Measurements from ENCODE around the gene CPA2.
A peak's percentile ranks its signal among the peaks of the same experiment; 100 is the strongest.
"Not testable (repeated sequence)": the region's sequence is repeated elsewhere in the genome, so short reads cannot be mapped to it uniquely, and the experiment has no call there.

The CPA2 gene

DNA sequence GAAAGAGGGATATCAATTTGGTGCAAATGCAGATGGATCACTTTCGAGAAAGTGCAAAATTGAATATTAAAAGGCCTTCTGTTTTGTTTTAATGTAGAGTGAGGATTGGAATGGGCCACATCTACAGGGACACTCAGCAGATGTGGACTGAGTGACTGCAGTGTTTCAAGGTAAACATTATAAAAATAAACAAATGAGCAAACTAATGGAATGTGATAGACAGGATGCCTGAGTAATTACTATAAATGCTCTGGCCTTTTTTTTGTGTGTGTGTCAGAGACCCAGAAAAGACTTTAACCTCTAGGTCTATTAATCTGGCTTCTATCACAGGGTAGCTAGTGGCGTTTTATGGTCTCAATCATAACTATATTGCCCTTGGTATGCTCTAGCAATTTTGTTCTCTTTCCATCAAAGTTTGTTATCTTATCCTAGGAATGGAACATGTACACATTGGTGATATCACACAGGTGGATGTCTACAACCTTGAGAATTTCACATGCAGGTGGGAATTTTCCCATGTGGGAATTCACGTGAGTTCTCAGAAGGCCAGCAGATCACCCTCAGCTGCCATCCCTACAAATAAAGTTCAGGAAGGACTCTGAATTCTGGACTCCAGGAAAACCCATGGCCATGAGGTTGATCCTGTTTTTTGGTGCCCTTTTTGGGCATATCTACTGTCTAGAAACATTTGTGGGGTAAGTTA, at the start of gene CPA2:
TSS of gene CPA2 (plus strand) at position 606 of the 703 bp plus-strand sequence. CDS start at position 625, 19 bp downstream.
- DNase-seq (ENCODE audit: low spot score): no peak

DNA sequence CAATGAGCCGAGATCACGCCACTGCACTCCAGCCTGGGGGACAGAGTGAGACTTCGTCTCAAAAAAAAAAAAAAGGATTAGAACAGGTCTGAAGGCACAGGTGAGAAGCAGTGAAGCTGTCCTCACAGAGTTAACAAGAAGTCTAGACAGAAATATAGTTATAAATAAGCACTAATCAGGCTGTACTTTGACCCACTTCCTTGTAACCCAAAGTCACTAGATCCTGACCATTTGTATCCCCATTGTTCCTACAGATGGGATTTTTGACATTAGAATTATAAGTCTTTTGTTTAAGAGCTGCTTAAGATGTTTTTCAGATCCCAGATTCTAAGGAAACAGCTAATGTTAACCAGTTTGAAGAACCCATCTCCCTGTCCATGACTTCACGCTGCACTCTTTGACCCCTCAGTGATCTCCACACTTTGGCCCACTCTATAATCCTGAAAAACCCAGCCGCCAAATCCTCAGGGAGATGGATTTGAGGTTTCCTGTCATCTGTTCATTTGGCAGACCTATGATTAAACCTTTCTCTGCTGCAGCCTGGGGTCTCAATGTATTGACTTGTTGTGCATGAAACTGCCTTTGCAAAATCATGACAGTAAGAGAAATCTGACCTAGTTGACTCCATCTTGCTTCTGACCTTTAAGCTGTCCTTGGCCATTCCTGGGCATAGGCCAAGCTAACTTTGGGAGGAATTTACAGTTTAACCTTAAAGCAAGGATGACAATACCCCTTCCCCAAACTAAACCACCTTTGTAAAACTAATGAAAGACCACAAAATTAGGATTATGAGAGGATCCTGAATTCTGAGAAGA, 47.6 kb upstream of the CPA2 start:
- DNase-seq (ENCODE audit: low spot score): no peak

DNA sequence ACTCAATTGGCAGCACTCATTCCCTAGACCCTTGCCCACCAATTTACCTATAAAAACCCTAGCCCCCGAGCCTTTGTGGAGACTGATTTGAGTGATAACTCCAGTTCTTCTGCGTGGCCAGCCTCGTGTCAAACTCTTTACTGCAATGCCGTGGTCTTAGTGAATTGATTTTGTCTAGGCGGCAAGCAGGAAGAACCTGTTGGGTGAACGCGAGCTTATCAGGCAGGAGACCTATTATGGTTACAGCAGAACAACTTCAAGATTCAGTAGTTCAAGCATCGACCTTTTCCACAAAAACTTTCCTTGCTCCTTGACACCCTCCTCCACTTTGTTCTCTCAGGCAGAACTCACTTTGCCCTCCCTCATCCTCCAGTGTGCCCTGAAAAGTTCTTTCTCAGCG, 46.8 kb upstream of the CPA2 start:
- DNase-seq (ENCODE audit: low spot score): no peak

DNA sequence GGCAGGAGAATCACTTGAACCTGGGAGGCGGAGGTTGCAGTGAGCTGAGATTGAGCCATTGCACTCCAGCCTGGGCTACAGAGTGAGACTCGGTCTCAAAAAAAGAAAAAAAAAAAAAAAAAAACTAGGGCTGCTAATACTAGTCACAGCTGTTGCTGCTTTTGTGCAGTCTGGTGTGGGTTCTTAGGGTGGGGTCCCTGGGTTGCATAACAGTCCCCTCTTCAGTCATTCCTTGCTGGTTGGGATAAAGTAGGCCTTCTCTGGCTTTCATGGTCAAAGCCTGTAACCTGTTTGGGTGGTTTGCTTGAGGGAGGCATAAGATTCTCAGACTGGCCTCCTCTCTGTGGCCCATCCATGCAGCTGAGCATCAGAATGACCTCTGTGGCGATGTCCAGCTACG, 44.9 kb upstream of the CPA2 start:
- no peak for DNase-seq (ENCODE audit: low spot score)

DNA sequence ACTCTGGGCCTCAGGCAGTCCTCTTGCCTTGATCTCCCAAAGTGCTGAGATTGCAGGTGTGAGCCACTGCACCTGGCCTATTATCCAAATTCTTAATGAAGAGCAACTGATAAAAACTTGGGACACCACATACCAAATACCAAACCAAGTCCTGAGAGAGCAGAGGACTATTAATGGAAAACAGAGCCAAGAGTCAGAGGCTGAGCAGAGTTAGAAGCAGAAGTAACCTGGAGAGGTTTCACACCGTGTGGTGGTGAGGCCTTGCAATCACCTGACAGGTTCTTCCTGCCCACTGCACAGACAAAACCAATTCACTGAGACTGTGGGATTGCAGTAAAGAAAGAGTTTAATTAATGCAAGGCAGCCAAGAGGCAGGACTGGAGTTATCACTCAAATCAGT, 43.0 kb upstream of the CPA2 start:
- no peak for DNase-seq (ENCODE audit: low spot score)

DNA sequence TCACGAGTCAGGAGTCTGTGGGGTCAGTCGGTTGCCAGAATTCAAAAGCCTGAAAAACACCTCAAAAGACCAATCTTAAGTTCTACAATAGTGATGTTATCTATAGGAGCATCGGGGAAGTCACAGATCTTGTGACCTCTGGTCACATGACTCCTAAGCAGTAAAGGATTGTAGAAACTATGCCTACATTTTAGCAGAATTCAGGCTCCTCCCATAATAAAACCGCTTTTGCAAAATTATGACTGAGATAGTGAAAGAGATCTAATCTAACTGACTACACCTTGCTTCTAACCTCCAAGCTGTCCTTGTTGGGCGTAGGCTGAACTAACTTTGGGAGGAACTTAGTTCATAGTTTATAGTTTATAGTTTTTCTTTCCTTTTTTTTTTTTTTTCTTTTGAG, 42.5 kb upstream of the CPA2 start:
- no peak for DNase-seq (ENCODE audit: low spot score)

DNA sequence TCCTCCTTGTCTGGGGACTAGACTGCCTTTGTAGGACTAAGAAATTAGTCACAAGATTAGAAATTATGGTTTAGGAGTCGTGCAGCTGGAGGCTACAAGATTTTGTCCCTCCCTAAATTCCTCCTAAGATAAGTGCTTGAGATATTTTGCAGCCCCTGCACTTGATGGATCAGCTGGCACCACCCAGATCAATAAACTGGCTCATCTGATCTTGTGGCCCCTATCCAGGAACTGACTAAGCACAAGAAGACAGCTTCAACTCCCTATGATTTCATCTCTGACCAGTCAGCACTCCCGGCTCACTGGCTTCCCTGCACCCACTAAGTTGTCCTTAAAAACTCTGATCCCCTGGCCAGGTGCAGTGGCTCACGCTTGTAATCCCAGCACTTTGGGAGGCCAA, 41.7 kb upstream of the CPA2 start:
- not testable (repeated sequence) for DNase-seq (ENCODE audit: low spot score)

DNA sequence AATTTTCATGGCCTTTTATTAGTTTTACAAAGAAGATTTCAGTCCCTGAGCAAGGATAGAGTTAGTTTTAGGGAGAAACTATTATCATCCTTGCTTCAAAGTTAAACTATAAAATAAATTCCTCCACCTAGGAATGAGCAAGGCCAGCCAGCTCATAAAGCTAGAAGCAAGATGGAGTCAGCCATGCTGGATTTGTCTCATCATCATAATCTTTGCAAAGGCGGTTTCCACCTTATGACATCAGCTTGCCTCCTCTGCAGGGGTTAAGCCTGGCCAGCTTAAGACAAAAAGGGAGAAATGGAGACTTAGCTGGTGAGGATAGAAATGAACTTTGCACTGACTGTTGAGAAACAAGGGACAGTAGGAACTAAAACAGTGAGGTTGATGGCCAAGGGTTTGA, 40.3 kb upstream of the CPA2 start:
- no peak for DNase-seq (ENCODE audit: low spot score)

DNA sequence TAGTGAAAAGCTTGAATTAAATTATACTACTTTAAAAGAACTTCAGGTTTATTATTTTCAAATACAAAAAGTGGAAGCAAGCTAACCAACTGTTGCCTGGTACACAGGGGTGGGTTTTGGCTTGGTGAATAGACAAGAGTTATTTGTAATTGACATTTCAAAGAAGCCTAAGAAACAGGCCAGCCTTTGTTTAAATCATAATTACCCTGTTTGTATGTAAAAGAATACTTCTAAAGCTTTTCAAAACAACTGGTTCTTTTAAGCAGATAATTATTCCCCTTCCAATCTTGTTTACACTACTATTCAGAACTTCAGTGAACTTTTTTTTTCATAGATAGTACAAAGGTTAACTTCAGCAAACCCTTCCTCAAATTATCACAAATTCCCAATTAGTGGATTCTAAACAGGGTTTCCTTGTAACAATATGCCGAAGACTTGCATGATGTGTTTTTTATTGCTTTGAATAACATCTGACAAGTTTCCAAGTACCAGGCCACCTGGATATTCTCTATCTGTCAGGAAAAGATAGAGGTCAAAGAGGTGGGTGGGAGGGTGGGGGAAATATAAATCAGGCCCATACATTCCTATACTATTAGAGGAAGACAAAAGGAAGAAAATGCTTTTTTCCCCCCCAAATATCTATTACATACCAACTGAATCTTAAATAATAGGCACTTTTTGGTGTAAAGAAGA, 38.6 kb upstream of the CPA2 start:
- no peak for DNase-seq (ENCODE audit: low spot score)

DNA sequence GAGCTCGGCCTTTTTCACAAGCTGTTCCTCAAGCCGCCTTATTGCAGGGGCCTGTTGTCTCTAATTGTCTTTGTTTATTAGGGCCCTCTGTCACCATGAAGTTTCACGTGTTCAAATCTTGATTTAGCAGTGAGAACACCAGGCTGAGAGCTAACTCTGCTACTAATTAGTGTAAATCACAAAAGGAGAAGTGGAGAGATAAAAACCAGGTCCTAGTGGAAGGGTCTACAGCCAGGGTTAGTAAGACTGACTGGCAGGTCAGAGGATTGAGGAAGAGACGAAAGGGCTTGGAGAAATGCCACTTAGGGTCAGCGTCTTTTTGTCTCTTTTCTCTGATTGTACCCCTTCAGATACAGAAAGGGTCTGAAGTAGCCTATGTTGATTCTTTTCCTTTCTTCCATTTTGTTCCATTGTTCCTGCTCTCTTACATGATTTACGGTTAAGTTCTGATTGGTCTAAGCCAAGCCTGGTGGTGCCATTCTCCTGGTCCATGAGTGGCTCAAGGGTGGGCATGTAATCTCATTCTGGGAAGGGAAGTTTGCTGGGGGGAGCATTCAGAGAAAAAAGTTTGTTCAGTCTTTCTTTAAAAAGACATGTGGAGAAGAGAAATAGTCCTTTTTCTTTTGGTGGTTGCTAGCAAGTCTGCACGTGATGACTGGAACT, 37.7 kb upstream of the CPA2 start:
- no peak for DNase-seq (ENCODE audit: low spot score)

DNA sequence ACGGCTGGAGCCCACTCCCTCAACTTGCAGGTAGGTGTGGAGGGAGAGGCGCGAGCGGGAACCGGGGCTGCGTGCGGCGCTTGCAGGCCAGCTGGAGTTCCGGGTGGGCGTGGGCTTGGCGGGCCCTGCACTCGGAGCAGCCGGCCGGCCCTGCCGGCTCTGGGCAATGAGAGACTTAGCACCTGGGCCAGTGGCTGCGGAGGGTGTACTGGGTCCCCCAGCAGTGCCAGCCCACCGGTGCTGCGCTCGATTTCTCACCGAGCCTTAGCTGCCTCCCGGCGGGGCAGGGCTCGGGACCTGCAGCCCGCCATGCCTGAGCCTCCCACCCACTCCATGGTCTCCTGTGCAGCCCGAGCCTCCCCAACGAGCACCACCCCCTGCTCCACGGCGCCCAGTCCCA, 36.7 kb upstream of the CPA2 start:
- DNase-seq (ENCODE audit: low spot score): not testable (repeated sequence)

DNA sequence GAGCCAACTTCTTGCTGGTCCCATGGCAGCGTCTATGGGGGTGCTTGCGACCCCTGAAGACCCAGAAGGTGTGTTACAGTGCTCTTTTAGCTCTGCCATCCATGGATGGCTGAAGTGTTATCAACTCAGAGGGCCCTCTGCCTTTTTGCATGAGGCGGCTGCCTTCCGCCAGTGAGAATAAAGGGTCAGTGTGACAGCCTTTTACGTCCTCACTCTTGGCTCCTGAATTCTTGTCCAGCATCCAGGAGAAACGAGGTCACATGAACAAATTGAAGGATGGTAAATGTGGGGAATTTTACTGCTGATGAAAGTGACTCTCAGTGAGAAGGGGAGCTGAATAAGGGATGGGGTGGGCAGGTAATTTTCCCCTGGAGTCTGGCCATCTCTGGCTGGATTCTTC, 34.9 kb upstream of the CPA2 start:
- DNase-seq (ENCODE audit: low spot score): no peak

DNA sequence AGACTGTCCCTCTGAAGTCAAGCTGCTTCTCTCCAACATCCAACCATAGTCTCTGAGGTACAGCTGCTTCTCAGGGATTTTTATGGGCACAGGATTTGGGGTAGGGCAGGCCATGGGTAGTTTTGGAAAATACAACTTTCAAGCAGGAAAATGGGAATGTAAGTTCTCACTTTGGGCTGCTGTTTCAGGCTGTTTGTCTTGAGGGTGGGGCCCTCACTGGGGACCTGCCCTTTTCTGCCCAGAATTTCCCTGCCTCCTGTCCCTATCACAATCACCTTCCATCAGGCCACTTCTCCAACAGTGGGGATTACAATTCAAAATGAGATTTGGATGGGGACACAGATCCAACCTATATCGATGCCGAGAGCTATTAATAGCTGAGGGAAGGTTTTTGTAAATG, 34.5 kb upstream of the CPA2 start:
- DNase-seq (ENCODE audit: low spot score): no peak

DNA sequence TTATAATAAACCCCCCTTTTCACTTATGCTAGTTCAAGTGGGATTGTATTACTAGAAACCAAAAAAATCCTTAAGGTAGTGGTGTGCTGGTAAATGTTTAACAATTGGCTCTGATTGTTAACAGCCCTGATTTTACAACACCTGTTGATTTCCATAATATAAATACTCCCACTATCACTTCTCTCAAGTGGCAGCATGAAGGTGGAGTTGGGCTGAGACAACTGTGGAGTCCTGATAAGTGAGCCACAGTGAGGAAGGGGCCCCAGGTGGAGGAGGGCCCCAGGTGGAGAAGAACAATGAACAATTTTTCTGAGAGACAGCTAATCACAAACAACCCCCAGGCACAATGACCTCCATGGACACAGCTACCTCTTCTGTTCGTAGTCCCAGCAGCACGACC, 32.6 kb upstream of the CPA2 start:
- no peak for DNase-seq (ENCODE audit: low spot score)

DNA sequence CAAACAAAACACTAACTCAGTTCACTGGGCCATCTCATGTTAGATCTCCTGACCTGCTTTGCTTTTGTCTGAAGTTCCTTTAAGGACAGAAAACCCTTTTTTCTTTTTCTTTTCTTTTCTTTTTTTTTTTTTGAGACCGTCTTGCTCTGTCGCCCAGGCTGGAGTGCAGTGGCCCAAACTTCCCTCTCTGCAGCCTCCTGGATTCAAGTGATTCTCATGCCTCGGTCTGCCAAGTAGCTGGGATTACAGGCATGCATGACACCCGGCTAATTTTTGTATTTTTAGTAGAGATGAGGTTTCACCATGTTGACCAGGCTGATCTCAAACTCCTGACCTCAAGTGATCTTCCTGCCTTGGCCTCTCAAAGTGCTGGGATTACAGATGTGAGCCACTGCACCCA, 30.3 kb upstream of the CPA2 start:
- DNase-seq (ENCODE audit: low spot score): not testable (repeated sequence)

DNA sequence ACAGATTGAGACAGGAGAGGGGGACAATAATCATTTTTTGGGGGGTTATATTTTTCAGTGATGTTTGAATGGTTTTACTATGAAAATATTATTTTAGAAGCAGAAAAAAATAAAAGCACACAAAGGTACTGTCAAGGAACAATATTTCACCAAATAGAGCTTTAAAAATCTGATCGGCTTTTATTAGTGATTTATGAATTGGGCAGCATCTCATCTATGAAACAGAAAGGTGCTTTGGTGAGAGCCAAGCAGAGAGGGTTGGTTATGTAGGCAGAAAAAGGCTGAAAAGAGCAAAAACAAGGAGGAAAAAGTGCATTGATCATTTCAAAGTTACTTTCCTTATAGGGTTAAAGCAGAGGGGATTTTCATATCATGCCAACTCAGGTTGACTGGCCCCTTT, 26.4 kb upstream of the CPA2 start:
- no peak for DNase-seq (ENCODE audit: low spot score)

DNA sequence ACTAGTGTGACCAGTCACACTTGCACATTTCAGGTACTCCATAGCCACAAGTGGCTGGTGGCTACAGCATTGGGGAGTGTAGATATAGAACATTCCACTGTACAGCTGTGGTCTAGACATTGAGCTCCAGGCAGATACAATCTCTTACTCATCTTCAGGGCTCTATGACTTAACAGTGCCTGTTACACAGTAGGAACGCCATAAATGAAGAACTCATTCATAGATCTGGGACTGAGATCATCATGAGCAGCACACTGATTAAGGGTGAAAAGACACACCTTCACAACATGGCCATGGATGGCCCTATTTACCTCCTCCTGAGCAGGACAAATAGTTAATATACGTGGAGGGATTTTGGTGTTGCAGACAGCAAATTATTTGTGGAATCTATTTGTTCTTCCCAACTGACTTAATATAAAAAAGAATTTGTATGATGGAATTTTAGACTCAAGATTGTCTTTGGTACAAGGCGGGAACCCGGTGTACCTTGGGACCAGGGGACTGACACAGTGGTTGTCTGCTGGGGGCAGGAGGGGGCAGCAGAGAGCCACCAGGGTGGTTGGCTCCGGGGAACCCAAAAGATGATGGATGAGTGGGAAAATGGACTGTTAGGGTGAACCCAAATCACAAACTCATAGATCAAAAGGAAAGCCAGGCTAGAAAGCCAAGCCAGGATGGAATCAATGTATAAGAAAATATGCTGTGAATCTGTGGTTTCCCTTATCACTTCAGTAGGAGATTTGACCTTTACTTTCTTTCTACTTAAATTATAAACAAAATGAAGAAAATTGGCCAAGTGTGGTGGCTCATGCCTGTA, 24.3 kb upstream of the CPA2 start:
- DNase-seq (ENCODE audit: low spot score): peak; percentile 67

DNA sequence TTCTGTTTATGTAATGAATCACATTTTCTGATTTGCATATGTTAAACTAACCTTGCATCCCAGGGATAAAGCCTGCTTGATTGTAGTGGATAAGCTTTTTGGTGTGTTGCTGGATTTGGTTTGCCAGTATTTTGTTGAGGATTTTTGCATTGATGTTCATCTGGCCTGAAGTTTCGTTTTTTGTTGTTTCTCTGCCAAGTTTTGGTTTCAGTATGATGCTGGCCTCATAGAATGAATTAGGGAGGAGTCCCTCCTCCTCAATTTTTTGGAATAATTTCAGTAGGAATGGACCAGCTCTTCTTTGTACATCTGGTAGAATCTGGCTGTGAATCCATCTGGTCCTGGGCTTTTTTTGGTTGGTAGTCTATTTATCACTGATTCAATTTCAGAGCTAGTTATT, 23.2 kb upstream of the CPA2 start:
- not testable (repeated sequence) for DNase-seq (ENCODE audit: low spot score)

DNA sequence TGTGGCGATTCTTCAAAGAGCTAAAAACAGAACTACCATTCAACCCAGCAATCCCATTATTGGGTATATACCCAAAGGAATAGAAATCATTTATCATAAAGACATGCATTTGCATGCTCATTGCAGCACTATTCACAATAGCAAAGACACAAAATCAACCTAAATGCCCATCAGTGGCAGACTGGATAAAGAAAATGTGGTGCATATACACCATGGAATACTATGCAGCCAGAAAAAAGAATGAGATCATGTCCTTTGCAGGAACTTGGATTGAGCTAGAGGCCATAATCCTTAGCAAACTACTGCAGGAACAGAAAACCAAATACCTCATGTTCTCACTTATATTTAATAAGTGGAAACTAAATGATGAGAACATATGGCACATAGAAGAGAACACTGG, 20.2 kb upstream of the CPA2 start:
- not testable (repeated sequence) for DNase-seq (ENCODE audit: low spot score)

DNA sequence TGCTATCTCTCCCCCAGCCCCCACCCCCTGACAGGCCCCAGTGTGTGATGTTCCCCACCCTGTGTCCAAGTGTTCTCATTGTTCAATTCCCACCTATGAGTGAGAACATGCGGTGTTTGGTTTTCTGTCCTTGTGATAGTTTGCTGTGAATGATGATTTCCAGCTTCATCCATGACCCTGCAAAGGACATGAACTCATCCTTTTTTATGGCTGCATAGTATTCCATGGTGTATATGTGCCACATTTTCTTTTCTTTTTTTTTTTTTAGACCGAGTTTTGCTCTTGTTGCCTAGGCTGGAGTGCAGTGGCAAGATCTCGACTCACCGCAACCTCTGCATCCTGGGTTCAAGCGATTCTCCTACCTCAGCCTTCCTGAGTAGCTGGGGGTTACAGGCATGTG, 17.8 kb upstream of the CPA2 start:
- not testable (repeated sequence) for DNase-seq (ENCODE audit: low spot score)

DNA sequence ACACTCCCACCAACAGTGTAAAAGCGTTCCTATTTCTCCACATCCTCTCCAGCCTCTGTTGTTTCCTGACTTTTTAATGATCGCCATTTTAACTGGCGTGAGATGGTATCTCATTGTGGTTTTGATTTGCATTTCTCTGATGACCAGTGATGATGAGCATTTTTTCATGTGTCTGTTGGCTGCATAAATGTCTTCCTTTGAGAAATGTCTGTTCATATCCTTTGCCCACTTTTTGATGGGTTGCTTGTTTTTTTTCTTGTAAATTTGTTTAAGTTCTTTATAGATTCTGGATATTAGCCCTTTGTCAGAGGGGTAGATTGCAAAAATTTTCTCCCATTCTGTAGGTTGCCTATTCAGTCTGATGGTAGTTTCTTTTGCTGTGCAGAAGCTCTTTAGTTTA, 17.0 kb upstream of the CPA2 start:
- DNase-seq (ENCODE audit: low spot score): not testable (repeated sequence)

DNA sequence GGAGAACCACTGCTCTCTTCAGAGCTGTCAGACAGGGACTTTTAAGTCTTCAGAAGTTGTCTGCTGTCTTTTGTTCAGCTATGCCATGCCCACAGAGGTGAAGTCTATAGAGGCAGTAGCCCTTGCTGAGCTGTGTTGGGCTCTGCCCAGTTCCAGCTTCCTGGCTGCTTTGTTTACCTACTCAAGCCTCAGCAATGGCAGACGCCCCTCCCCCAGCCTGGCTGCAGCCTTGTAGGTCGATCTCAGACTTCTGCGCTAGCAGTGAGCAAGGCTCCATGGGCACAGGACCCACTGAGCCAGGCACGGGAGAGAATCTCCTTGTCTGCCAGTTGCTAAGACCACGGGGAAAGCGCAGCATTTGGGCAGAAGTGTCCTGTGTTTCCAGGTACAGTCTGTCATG, 12.1 kb upstream of the CPA2 start:
- DNase-seq (ENCODE audit: low spot score): no peak

Data from AG20443 (cell line).